Endothelial cell of umbilical vein (primary cell): Measurements from ENCODE around the gene AMIGO1. TPM values are rescaled to one million over a fixed set of nuclear protein-coding genes. Genes with fewer than 3 reads are reported as not detected.
A peak's percentile ranks its signal among the peaks of the same experiment; 100 is the strongest.

Experiments used
- Bru-seq: library from RNA; stranded (reverse); fragments of 400-500 nt; gene quantifications from one replicate; lab custom pipeline; 2021; lab: Mats Ljungman, UMichigan
- BruChase-seq, 2 experiments: library from RNA; stranded (reverse); fragments of 400-500 nt; gene quantifications; one replicate each; lab custom pipeline; 2021; lab: Mats Ljungman, UMichigan
- BruUV-seq: library from RNA; stranded (reverse); fragments of 400-500 nt; replicated peaks from 2 replicates; lab custom pipeline; 2021; lab: Mats Ljungman, UMichigan
- CTCF ChIA-PET: fragments of 300-600, 350-600 bp; sonication (Branson Sonifier 250); formaldehyde crosslinking; loops from one replicate; lab custom pipeline; 2021; ENCODE audit warnings: antibody characterized with exemption, inconsistent platforms; lab: Charles Lee
- POLR2A ChIA-PET: fragments of 300-600, 350-600 bp; sonication (Branson Sonifier 250); formaldehyde crosslinking; loops from one replicate; lab custom pipeline; 2021; ENCODE audit warnings: antibody characterized with exemption, inconsistent platforms; lab: Charles Lee
- DNase-seq: peaks from one replicate; pipeline ENCODE4 v3.0.0-alpha.2; 2011; ENCODE audit warnings: low read depth, low spot score
- FAIRE-seq: peaks from 2 replicates; lab custom pipeline; 2011; peaks lifted over from hg19 to GRCh38; lab: Jason Lieb, UNC
- H2AFZ ChIP-seq: 2 replicates; pipeline ENCODE4 v1.6.0; 2012; ENCODE audit warnings: low read depth, low read length, control low read depth, inconsistent platforms
- H3K27ac ChIP-seq: 2 replicates; pipeline ENCODE4 v1.5.1; 2011; ENCODE audit warnings: low read depth, mild to moderate bottlenecking, control low read depth, low read length, moderate library complexity; ENCODE audit not compliant: insufficient read depth
- H3K27me3 ChIP-seq, 2 experiments: 2 replicates each; pipeline versions ENCODE4 v1.6.0 to v1.6.1; 2011; ENCODE audit warnings: low read length in 2 of 2, mixed read lengths in 1 of 2; ENCODE audit not compliant: control insufficient read depth in 2 of 2, insufficient read depth in 2 of 2
- H3K36me3 ChIP-seq, 2 experiments: 2 replicates in 1 of 2; 3 replicates in 1 of 2; pipeline ENCODE4 v1.5.1; 2011; ENCODE audit warnings: low read length in 2 of 2, mild to moderate bottlenecking in 1 of 2, moderate library complexity in 1 of 2; ENCODE audit not compliant: control insufficient read depth in 2 of 2, insufficient read depth in 2 of 2; ENCODE audit errors: extremely low read depth in 1 of 2
- H3K4me1 ChIP-seq: 3 replicates; pipeline ENCODE4 v1.5.1; 2011; ENCODE audit warnings: mild to moderate bottlenecking, low read length; ENCODE audit not compliant: control insufficient read depth, insufficient read depth; ENCODE audit errors: extremely low read depth
- H3K4me2 ChIP-seq: 2 replicates; pipeline ENCODE4 v1.6.1; 2011; ENCODE audit warnings: low read length, control low read depth, mixed read lengths; ENCODE audit not compliant: insufficient read depth
- H3K4me3 ChIP-seq, 3 experiments: fragments of 200-600 bp in 1 of 3; sonication (generic), shearing (Covaris generic) in 1 of 3; replicated peaks in 1 of 3; 2 replicates each; pipeline ENCODE4 v1.5.1; 2011 to 2016; ENCODE audit warnings: control low read depth in 3 of 3, low read length in 3 of 3, mild to moderate bottlenecking in 2 of 3, inconsistent platforms in 1 of 3, low read depth in 1 of 3, moderate library complexity in 1 of 3; ENCODE audit not compliant: insufficient read depth in 1 of 3
- H3K79me2 ChIP-seq: 2 replicates; pipeline ENCODE4 v1.6.0; 2012; ENCODE audit warnings: low read length, inconsistent platforms; ENCODE audit not compliant: control insufficient read depth, insufficient read depth
- H3K9ac ChIP-seq: replicated peaks from 2 replicates; pipeline ENCODE3; 2011; ENCODE audit warnings: low read length, control low read depth; ENCODE audit not compliant: insufficient read depth; ENCODE audit errors: extremely low read depth
- H3K9me1 ChIP-seq: replicated peaks from 3 replicates; pipeline ENCODE4 v1.6.0; 2011; ENCODE audit warnings: mild to moderate bottlenecking, low read length; ENCODE audit not compliant: control insufficient read depth, insufficient read depth; ENCODE audit errors: extremely low read depth
- H3K9me3 ChIP-seq: replicated peaks from 2 replicates; pipeline ENCODE4 v1.5.1; 2012; ENCODE audit warnings: low read length, inconsistent platforms; ENCODE audit not compliant: control insufficient read depth, insufficient read depth
- H4K20me1 ChIP-seq: replicated peaks from 2 replicates; pipeline ENCODE3; 2011; ENCODE audit warnings: mild to moderate bottlenecking, low read length; ENCODE audit not compliant: control insufficient read depth, insufficient read depth; ENCODE audit errors: extremely low read depth
- EZH2 ChIP-seq: IDR thresholded peaks from 2 replicates; pipeline ENCODE4 v1.6.1; 2012; ENCODE audit warnings: borderline replicate concordance, low read depth, mild to moderate bottlenecking, moderate library complexity, low read length, inconsistent platforms; ENCODE audit not compliant: severe bottlenecking
- FOS ChIP-seq: IDR thresholded peaks from 2 replicates; pipeline ENCODE4 v1.6.1; 2011; ENCODE audit warnings: mild to moderate bottlenecking, low read length, moderate library complexity, borderline replicate concordance; ENCODE audit not compliant: insufficient read depth
- GATA2 ChIP-seq: IDR thresholded peaks from 2 replicates; pipeline ENCODE4 v1.7.0; 2011; ENCODE audit warnings: low read depth, mild to moderate bottlenecking, moderate library complexity, mixed read lengths, low read length; ENCODE audit not compliant: insufficient read length, insufficient read depth
- JUN ChIP-seq: IDR thresholded peaks from 2 replicates; pipeline ENCODE4 v1.6.1; 2011; ENCODE audit warnings: borderline replicate concordance, low read depth; ENCODE audit not compliant: insufficient read length, insufficient read depth
- MAX ChIP-seq: IDR thresholded peaks from 2 replicates; pipeline ENCODE4 v1.6.1; 2011; ENCODE audit not compliant: insufficient read depth, insufficient read length
- MYC ChIP-seq: IDR thresholded peaks from one replicate; pipeline ENCODE4 v1.6.1; 2011; ENCODE audit warnings: mild to moderate bottlenecking, low read depth, low read length
- POLR2A ChIP-seq: IDR thresholded peaks from 2 replicates; pipeline ENCODE4 v1.6.1; 2012; ENCODE audit warnings: low read depth, mild to moderate bottlenecking, control low read depth, low read length
- POLR2AphosphoS5 ChIP-seq: IDR thresholded peaks from 2 replicates; pipeline ENCODE4 v1.6.1; 2012; ENCODE audit warnings: low read depth, mild to moderate bottlenecking, control low read depth, low read length, moderate library complexity; ENCODE audit not compliant: insufficient read depth
- dilution Hi-C: fragments of 300-500 bp; cut with MboI; formaldehyde crosslinking; loops from one replicate; pipeline ENCODE4 v1.15.0; 2019; ENCODE audit warnings: low sequenced_read_pairs; ENCODE audit not compliant: extremely low pct_ligation_motif_present
- intact Hi-C: fragments of 100-400 bp; cut with micrococcal nuclease; formaldehyde crosslinking; loops from one replicate; pipeline ENCODE4 v1.10.0; 2022
- long read RNA-seq: library from polyadenylated mRNA; stranded (forward); transcript quantifications from one replicate; pipeline ENCODE4 v2.0.0, GENCODE V29; 2021
- polyA minus RNA-seq, 3 experiments: library from RNA; depleted of rRNA, polyadenylated mRNA; stranded (reverse); fragments of >200 nt; gene quantifications; 1 replicate in 1 of 3; 2 replicates in 2 of 3; pipeline ENCODE4 v1.2.3, GENCODE V29; 2011
- polyA plus RNA-seq, 4 experiments: library from polyadenylated mRNA; depleted of rRNA in 3 of 4; stranded (reverse) in 3 of 4; unstranded in 1 of 4; fragments of >200 nt; gene quantifications; 2 replicates each; pipeline versions ENCODE4 v1.2.1 to v1.2.3, GENCODE V29; 2011 to 2012; ENCODE audit warnings: missing spikeins in 1 of 4
- total RNA-seq: library from RNA; stranded (reverse); gene quantifications from 2 replicates; pipeline ENCODE4 v1.2.3, GENCODE V29; 2021
- TF ChIP-seq, protein P1 (sequence below), 2 donors: IDR thresholded peaks; 1 replicate in 1 of 2; 2 replicates in 1 of 2; pipeline ENCODE4 v1.5.1; 2011; ENCODE audit warnings: low read length in 2 of 2, mild to moderate bottlenecking in 2 of 2, moderate library complexity in 2 of 2, control low read depth in 1 of 2, inconsistent platforms in 1 of 2, low read depth in 1 of 2; ENCODE audit not compliant: insufficient read depth in 1 of 2; ENCODE audit errors: extremely low read depth in 1 of 2

Gene AMIGO1, protein sequence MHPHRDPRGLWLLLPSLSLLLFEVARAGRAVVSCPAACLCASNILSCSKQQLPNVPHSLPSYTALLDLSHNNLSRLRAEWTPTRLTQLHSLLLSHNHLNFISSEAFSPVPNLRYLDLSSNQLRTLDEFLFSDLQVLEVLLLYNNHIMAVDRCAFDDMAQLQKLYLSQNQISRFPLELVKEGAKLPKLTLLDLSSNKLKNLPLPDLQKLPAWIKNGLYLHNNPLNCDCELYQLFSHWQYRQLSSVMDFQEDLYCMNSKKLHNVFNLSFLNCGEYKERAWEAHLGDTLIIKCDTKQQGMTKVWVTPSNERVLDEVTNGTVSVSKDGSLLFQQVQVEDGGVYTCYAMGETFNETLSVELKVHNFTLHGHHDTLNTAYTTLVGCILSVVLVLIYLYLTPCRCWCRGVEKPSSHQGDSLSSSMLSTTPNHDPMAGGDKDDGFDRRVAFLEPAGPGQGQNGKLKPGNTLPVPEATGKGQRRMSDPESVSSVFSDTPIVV
- total RNA-seq (0.78 and 0.88 TPM in 2 replicates), polyA plus RNA-seq (0.67 and 0.80 TPM in 2 replicates), polyA minus RNA-seq (1.2 and 1.3 TPM in 2 replicates), Bru-seq, nascent RNA (percentile 18 among the genes with signal in this experiment), BruChase-seq, experiment 1, labeled RNA remaining after a 6-hour chase (percentile 23 among the genes with signal in this experiment), BruChase-seq, experiment 2, labeled RNA remaining after a 2-hour chase (percentile 27 among the genes with signal in this experiment)
- polyA plus RNA-seq (2011; cell fraction: cytosol; rRNA removed): 0.50 and 0.61 TPM in 2 replicates
- 0.37 and 0.52 TPM in 2 replicates for polyA plus RNA-seq (2011; cell fraction: nucleus; rRNA removed)
- polyA plus RNA-seq (2012): 1.00 and 1.3 TPM in 2 replicates
- polyA minus RNA-seq (2011; cell fraction: cytosol; rRNA and poly(A)+ RNA removed): 0.51 TPM
- polyA minus RNA-seq (2011; cell fraction: nucleus; rRNA and poly(A)+ RNA removed): 0.43 and 0.53 TPM in 2 replicates
- long read RNA-seq, full-length matches to known transcripts: 3 of 3 reads
- long read RNA-seq, partial matches to known transcripts: 0 of 3 reads
- long read RNA-seq, other reads (novel, unspliced or antisense): 0 of 3 reads

GRCh38 chr1:109509176-109510134, at the start of gene AMIGO1:
AMIGO1 (minus strand) TSS chr1:109509727; CDS start chr1:109508912, 815 bp downstream.
- Histone ChIP-seq H4K20me1 (no peaks in the 10 kb centered on the region), H3K36me3 (no peaks in the 10 kb centered on the region), H3K4me1 (peaks cover 6% of the 10 kb centered on the region), H3K4me3 (peak within 1 kb of the TSS; percentile 42 to 49 (median 47)), H3K9ac (no peak within 1 kb of the TSS), H3K27me3 (peaks cover 10 to 21% of the 10 kb centered on the region in 2 experiments), H3K9me3 (no peaks in the 10 kb centered on the region), H3K9me1 (no peaks in the 10 kb centered on the region), H2AFZ (peak within 1 kb of the TSS; percentile 68), H3K79me2 (no peaks in the 10 kb centered on the region), H3K27ac (no peak within 1 kb of the TSS), H3K4me2 (peak within 1 kb of the TSS; percentile 65)
- dilution Hi-C loops (no loop called here), intact Hi-C loops (loop anchor here (1.0 kb wide), 1 partner anchor 26 kb away; the partner anchor contains the start of gene ATXN7L2)
- CTCF ChIA-PET: interaction anchor here (0.6 to 23.0 kb wide), 6 partner anchors 10 to 108 kb away, joined by 3 to 955 read pairs (median 12); partner anchors contain the start of genes CYB561D1 and GPR61
- TF ChIP-seq, protein P1, sequence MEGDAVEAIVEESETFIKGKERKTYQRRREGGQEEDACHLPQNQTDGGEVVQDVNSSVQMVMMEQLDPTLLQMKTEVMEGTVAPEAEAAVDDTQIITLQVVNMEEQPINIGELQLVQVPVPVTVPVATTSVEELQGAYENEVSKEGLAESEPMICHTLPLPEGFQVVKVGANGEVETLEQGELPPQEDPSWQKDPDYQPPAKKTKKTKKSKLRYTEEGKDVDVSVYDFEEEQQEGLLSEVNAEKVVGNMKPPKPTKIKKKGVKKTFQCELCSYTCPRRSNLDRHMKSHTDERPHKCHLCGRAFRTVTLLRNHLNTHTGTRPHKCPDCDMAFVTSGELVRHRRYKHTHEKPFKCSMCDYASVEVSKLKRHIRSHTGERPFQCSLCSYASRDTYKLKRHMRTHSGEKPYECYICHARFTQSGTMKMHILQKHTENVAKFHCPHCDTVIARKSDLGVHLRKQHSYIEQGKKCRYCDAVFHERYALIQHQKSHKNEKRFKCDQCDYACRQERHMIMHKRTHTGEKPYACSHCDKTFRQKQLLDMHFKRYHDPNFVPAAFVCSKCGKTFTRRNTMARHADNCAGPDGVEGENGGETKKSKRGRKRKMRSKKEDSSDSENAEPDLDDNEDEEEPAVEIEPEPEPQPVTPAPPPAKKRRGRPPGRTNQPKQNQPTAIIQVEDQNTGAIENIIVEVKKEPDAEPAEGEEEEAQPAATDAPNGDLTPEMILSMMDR (IDR thresholded peaks at IDR 0.05; ENCODE audit: extremely low read depth in 1 of 2, insufficient read depth in 1 of 2, low read depth in 1 of 2, low read length in 2 of 2): no peak
- no peak for TF ChIP-seq POLR2A
- TF ChIP-seq EZH2: no peak
- TF ChIP-seq MYC: no peak
- no peak for TF ChIP-seq POLR2AphosphoS5
- no peak for TF ChIP-seq JUN
- TF ChIP-seq FOS: no peak
- no peak for TF ChIP-seq GATA2
- no peak for TF ChIP-seq MAX
- FAIRE-seq (no peak), DNase-seq (peak; percentile 54)
- no TSS peak for BruUV-seq
- POLR2A ChIA-PET: no interaction called here
